HepG2 (cell line): Measurements from ENCODE around the gene ARHGEF40. TPM values are rescaled to one million over a fixed set of nuclear protein-coding genes. Genes with fewer than 3 reads are reported as not detected.
A peak's percentile ranks its signal among the peaks of the same experiment; 100 is the strongest.

ENCODE experiments used
- FUBP1 ChIP-seq: sonication (generic); formaldehyde crosslinking; IDR thresholded peaks from 2 replicates; pipeline ENCODE4 v1.5.1; 2020; ENCODE audit warnings: missing genetic modification reagents, mild to moderate bottlenecking, borderline replicate concordance
- KDM3A ChIP-seq: IDR thresholded peaks from 2 replicates; pipeline ENCODE4 v1.6.1; 2018; ENCODE audit warnings: low read depth, missing compliant biosample characterization
- NFATC3 ChIP-seq: sonication (generic); formaldehyde crosslinking; IDR thresholded peaks from 2 replicates; pipeline ENCODE4 v1.5.1; 2020; ENCODE audit warnings: mild to moderate bottlenecking, missing genetic modification reagents
- PHF8 ChIP-seq: sonication (generic); formaldehyde crosslinking; IDR thresholded peaks from 2 replicates; pipeline ENCODE4 v1.5.0; 2020; ENCODE audit warnings: missing genetic modification reagents
- POGK ChIP-seq: sonication (generic); formaldehyde crosslinking; conservative IDR thresholded peaks from 2 replicates; pipeline ENCODE4 v1.8.0; 2022; ENCODE audit warnings: mild to moderate bottlenecking, moderate library complexity, missing genetic modification reagents
- RXRB ChIP-seq: IDR thresholded peaks from 2 replicates; pipeline ENCODE4 v1.6.1; 2016; ENCODE audit warnings: borderline replicate concordance, missing genetic modification reagents, missing compliant biosample characterization
- SMAD3 ChIP-seq: sonication (generic); formaldehyde crosslinking; IDR thresholded peaks from 2 replicates; pipeline ENCODE4 v1.4.0; 2020; ENCODE audit warnings: missing genetic modification reagents
- SMAD9 ChIP-seq: sonication (generic); formaldehyde crosslinking; IDR thresholded peaks from 2 replicates; pipeline ENCODE4 v1.5.1; 2020; ENCODE audit warnings: mild to moderate bottlenecking, missing genetic modification reagents
- ZBTB7B ChIP-seq: sonication (generic); formaldehyde crosslinking; IDR thresholded peaks from 2 replicates; pipeline ENCODE4 v1.4.0; 2020; ENCODE audit warnings: missing genetic modification reagents
- ZFX ChIP-seq: sonication (generic); formaldehyde crosslinking; IDR thresholded peaks from 2 replicates; pipeline ENCODE4 v1.4.0; 2020; ENCODE audit warnings: mild to moderate bottlenecking, low read depth, missing genetic modification reagents, moderate library complexity
- ZMAT5 ChIP-seq: sonication (generic); formaldehyde crosslinking; IDR thresholded peaks from 2 replicates; pipeline ENCODE4 v1.5.0; 2020; ENCODE audit warnings: mild to moderate bottlenecking, low read depth, missing genetic modification reagents, borderline replicate concordance
- ZNF44 ChIP-seq: sonication (generic); formaldehyde crosslinking; IDR thresholded peaks from 2 replicates; pipeline ENCODE4 v1.5.1; 2020; ENCODE audit warnings: mild to moderate bottlenecking, missing genetic modification reagents
- ZNF713 ChIP-seq: sonication (generic); formaldehyde crosslinking; IDR thresholded peaks from 2 replicates; pipeline ENCODE4 v1.4.0; 2020; ENCODE audit warnings: mild to moderate bottlenecking, missing genetic modification reagents
- polyA plus RNA-seq, 8 experiments: library from polyadenylated mRNA; depleted of rRNA in 3 of 8; stranded (reverse) in 7 of 8; unstranded in 1 of 8; fragments of >200 nt; fragmentation: Illumina TruSeq in 4 of 8; extraction: Trizol in 4 of 8; gene quantifications; 2 replicates each; pipeline versions ENCODE4 v1.2.1 to v1.2.3, GENCODE V29; 2011 to 2016; ENCODE audit warnings: low read depth in 4 of 8, missing spikeins in 1 of 8, mixed read lengths in 1 of 8; ENCODE audit not compliant: insufficient read depth in 1 of 8
- total RNA-seq, 5 experiments: library from RNA; depleted of rRNA; stranded (reverse); fragments of >200 nt; fragmentation: Illumina TruSeq; extraction: Trizol; gene quantifications; 2 replicates each; pipeline ENCODE4 v1.2.3, GENCODE V29; 2016; ENCODE audit warnings: low read depth in 1 of 5
- TF ChIP-seq, protein P1 (sequence below): sonication (generic); formaldehyde crosslinking; IDR thresholded peaks from 2 replicates; pipeline ENCODE4 v1.9.0; 2021; ENCODE audit warnings: missing genetic modification reagents, borderline replicate concordance
- TF ChIP-seq, protein P2 (sequence below): sonication (generic); formaldehyde crosslinking; IDR thresholded peaks from 2 replicates; pipeline ENCODE4 v1.4.0; 2020; ENCODE audit warnings: low read depth, mild to moderate bottlenecking, missing genetic modification reagents
- TF ChIP-seq, protein P3 (sequence below): sonication (generic); formaldehyde crosslinking; IDR thresholded peaks from 2 replicates; pipeline ENCODE4 v1.5.0; 2020; ENCODE audit warnings: missing genetic modification reagents, mild to moderate bottlenecking, borderline replicate concordance
- TF ChIP-seq, protein P4 (sequence below): sonication (generic); formaldehyde crosslinking; conservative IDR thresholded peaks from 2 replicates; pipeline ENCODE4 v1.4.0; 2020; ENCODE audit warnings: missing genetic modification reagents

Gene ARHGEF40
- total and polyA plus RNA-seq, 2 of the 13 experiments (the other 11 are each of a cell fraction or from before 2014, with no cell fraction given), result 28.1 to 78.1 TPM

GRCh38 chr14:21053184-21054122 lies 16.7 kb upstream of the ARHGEF40 start (continued):
- TF ChIP-seq FUBP1 (0 out of 2 replicates have a peak, but pooled peaks have one; percentile 16), PHF8 (CRISPR knock-in tag) (no peak), ZBTB7B (no peak), RXRB (CRISPR knock-in tag) (peak; percentile 22; the same call in 1 of the 2 replicates), POGK (peak; percentile 55; the same call in 1 of the 2 replicates), ZFX (0 out of 2 replicates have a peak, but pooled peaks have one; percentile 5), KDM3A (no peak), ZNF713 (no peak), NFATC3 (CRISPR knock-in tag) (no peak), ZMAT5 (CRISPR knock-in tag) (no peak), SMAD9 (CRISPR knock-in tag) (no peak), SMAD3 (CRISPR knock-in tag) (no peak), ZNF44 (CRISPR knock-in tag) (0 out of 2 replicates have a peak, but pooled peaks have one; percentile 4)
- TF ChIP-seq, protein P1, sequence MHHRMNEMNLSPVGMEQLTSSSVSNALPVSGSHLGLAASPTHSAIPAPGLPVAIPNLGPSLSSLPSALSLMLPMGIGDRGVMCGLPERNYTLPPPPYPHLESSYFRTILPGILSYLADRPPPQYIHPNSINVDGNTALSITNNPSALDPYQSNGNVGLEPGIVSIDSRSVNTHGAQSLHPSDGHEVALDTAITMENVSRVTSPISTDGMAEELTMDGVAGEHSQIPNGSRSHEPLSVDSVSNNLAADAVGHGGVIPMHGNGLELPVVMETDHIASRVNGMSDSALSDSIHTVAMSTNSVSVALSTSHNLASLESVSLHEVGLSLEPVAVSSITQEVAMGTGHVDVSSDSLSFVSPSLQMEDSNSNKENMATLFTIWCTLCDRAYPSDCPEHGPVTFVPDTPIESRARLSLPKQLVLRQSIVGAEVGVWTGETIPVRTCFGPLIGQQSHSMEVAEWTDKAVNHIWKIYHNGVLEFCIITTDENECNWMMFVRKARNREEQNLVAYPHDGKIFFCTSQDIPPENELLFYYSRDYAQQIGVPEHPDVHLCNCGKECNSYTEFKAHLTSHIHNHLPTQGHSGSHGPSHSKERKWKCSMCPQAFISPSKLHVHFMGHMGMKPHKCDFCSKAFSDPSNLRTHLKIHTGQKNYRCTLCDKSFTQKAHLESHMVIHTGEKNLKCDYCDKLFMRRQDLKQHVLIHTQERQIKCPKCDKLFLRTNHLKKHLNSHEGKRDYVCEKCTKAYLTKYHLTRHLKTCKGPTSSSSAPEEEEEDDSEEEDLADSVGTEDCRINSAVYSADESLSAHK (CRISPR knock-in tag), result no peak
- TF ChIP-seq, protein P2, sequence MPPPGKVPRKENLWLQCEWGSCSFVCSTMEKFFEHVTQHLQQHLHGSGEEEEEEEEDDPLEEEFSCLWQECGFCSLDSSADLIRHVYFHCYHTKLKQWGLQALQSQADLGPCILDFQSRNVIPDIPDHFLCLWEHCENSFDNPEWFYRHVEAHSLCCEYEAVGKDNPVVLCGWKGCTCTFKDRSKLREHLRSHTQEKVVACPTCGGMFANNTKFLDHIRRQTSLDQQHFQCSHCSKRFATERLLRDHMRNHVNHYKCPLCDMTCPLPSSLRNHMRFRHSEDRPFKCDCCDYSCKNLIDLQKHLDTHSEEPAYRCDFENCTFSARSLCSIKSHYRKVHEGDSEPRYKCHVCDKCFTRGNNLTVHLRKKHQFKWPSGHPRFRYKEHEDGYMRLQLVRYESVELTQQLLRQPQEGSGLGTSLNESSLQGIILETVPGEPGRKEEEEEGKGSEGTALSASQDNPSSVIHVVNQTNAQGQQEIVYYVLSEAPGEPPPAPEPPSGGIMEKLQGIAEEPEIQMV (CRISPR knock-in tag), result no peak
- TF ChIP-seq, protein P3, sequence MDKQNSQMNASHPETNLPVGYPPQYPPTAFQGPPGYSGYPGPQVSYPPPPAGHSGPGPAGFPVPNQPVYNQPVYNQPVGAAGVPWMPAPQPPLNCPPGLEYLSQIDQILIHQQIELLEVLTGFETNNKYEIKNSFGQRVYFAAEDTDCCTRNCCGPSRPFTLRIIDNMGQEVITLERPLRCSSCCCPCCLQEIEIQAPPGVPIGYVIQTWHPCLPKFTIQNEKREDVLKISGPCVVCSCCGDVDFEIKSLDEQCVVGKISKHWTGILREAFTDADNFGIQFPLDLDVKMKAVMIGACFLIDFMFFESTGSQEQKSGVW, result no peak
- TF ChIP-seq, protein P4, sequence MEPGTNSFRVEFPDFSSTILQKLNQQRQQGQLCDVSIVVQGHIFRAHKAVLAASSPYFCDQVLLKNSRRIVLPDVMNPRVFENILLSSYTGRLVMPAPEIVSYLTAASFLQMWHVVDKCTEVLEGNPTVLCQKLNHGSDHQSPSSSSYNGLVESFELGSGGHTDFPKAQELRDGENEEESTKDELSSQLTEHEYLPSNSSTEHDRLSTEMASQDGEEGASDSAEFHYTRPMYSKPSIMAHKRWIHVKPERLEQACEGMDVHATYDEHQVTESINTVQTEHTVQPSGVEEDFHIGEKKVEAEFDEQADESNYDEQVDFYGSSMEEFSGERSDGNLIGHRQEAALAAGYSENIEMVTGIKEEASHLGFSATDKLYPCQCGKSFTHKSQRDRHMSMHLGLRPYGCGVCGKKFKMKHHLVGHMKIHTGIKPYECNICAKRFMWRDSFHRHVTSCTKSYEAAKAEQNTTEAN (CRISPR knock-in tag), result no peak
